Activated T-helper 1 cell treated with anti-CD3 and anti-CD28 coated beads, Interleukin-12 subunit alpha, Interleukin-12 subunit beta, Interleukin-2, Interleukin-4 antibody, amounts not matched to agents 30 ng/mL and 10 ng/mL and 1 ng/mL, durations not matched to agents 14 hours and 24 hours and 36 hours (primary cell): ENCODE data around the gene CNDP1. TPM values are rescaled to one million over a fixed set of nuclear protein-coding genes. Genes with fewer than 3 reads are reported as not detected.
A peak's percentile ranks its signal among the peaks of the same experiment; 100 is the strongest.

ENCODE experiments used
- DNase-seq: peaks from one replicate; pipeline ENCODE4 v3.0.0; 2021; ENCODE audit warnings: low spot score
- H3K27ac Mint-ChIP-seq: one replicate; pipeline ENCODE4 v1.8.0; 2021; ENCODE audit warnings: mild to moderate bottlenecking, mixed read lengths
- H3K27me3 Mint-ChIP-seq: one replicate; pipeline ENCODE4 v1.8.0; 2022; ENCODE audit warnings: mild to moderate bottlenecking, moderate library complexity, mixed read lengths; ENCODE audit not compliant: insufficient read depth
- H3K36me3 Mint-ChIP-seq: one replicate; pipeline ENCODE4 v1.8.0; 2021; ENCODE audit warnings: low read depth, mixed read lengths
- H3K4me1 Mint-ChIP-seq: one replicate; pipeline ENCODE4 v1.8.0; 2021; ENCODE audit warnings: low read depth, mixed read lengths
- H3K4me3 Mint-ChIP-seq: one replicate; pipeline ENCODE4 v1.8.0; 2021; ENCODE audit warnings: mild to moderate bottlenecking, moderate library complexity, mixed read lengths
- H3K9me3 Mint-ChIP-seq: one replicate; pipeline ENCODE4 v1.8.0; 2021; ENCODE audit warnings: mixed read lengths
- intact Hi-C: fragments of 100-400 bp; cut with micrococcal nuclease; formaldehyde crosslinking; loops from one replicate; pipeline ENCODE4 v1.15.1; 2024
- total RNA-seq: library from RNA; stranded (reverse); gene quantifications from 2 replicates; pipeline ENCODE4 v1.2.3, GENCODE V29; 2022

CNDP1 gene
- total RNA-seq, 1 donor from 2014 or later = not detected

- no peaks in the 10 kb centered on the region for H3K27me3 Mint-ChIP-seq
- H3K9me3 Mint-ChIP-seq = no peaks in the 10 kb centered on the region
- peak; percentile 65 for DNase-seq
- intact Hi-C loops = loop anchor here (1.0 to 10.0 kb wide), 5 partner anchors 98 to 512 kb away; partner anchors contain the start of gene TIMM21
- H3K4me1 Mint-ChIP-seq = peaks cover 45% of the 10 kb centered on the region
- H3K4me3 Mint-ChIP-seq = peak overlapping the region; percentile 97
- peaks cover 23% of the 10 kb centered on the region for H3K36me3 Mint-ChIP-seq
- H3K27ac Mint-ChIP-seq = peak overlapping the region; percentile 96
Observed at GRCh38 chr18:74597034-74597661, 62.8 kb downstream of the CNDP1 start.

DNA sequence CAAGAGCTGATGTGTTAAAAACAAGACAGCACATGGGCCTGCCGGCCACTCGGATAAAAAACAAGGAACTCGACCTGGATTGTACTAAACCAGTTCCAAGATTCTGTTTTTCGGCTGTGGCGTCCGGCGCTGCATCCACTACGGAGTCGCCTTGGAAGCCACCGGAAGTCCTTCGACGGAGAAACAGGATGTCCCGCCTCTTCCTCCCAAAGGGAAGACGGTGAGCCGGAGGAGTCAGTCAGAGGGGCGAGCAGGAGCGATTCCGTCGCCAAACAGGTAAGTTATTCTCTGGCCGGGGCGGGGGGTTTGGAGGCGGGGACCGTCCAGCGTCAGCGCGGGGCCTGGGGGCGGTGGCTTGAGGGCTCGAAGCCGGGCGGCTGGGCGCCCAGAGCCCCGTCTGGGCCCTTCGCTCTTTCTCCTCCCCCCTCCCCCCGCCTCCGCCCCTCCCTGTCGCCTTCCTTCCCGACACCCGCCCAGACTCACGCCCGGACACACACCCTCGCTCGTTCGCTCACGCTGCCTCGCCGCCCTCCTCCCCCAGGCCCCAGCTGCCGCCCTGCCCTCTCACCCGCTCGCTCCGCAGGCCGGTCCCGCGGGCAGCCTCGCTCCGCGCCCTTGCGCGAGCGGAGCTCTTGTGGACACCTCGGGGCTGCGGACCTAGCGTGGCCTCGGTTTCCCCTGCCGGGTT is 63.5 kb downstream of the CNDP1 start, which contains the start of gene ZNF407:
Gene ZNF407, plus strand, starts transcription at position 209 of the 688 bp plus-strand sequence. CDS start 33,150 bp downstream, outside the sequence.
- Mint-ChIP-seq H3K4me3 (peak within 1 kb of the TSS; percentile 97), H3K4me1 (peaks cover 45% of the 10 kb centered on the region), H3K9me3 (no peaks in the 10 kb centered on the region), H3K36me3 (peaks cover 20% of the 10 kb centered on the region), H3K27me3 (no peaks in the 10 kb centered on the region), H3K27ac (peak within 1 kb of the TSS; percentile 96)
- intact Hi-C loops = loop anchor here (1.0 to 10.0 kb wide), 9 partner anchors 33 to 1895 kb away; partner anchors contain the start of genes TIMM21 and TSHZ1
- DNase-seq = peak; percentile 83

GRCh38 chr18:74598350-74599001 is 64.2 kb downstream of the CNDP1 start:
- Mint-ChIP-seq H3K4me1 (peaks cover 45% of the 10 kb centered on the region), H3K9me3 (no peaks in the 10 kb centered on the region), H3K27ac (peak overlapping the region; percentile 91), H3K4me3 (peak overlapping the region; percentile 97), H3K36me3 (peaks cover 17% of the 10 kb centered on the region), H3K27me3 (no peaks in the 10 kb centered on the region)
- peak; percentile 53 for DNase-seq
- intact Hi-C loops = loop anchor here (1.0 to 10.0 kb wide), 6 partner anchors 33 to 1894 kb away; partner anchors contain the start of gene TSHZ1

GRCh38 chr18:74604361-74604760 is 70.1 kb downstream of the CNDP1 start:
- H3K9me3 Mint-ChIP-seq = no peaks in the 10 kb centered on the region
- intact Hi-C loops = no loop called here

DNA sequence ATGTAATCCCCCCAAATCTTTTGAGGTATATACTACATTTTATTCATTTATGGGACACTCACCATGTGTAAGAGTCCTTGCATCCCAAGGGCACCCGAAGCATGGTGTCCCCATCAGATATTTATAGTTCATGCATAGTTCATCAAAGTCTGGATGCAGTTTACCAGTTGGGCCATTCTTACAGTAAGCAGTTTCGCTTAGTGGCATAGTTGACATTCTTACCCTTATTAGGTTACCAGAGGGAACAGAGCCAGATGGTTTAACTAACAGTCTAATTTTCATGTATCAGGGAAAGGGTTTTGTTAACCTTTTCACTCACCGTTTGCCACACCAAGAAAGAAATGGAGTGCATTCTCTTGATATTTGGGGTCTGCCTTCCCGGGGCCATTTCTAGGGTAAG is 70.5 kb downstream of the CNDP1 start:
- intact Hi-C loops = no loop called here
- Mint-ChIP-seq H3K36me3 (peaks cover 3% of the 10 kb centered on the region), H3K27ac (no peak overlapping the region), H3K4me3 (no peak overlapping the region), H3K9me3 (no peaks in the 10 kb centered on the region), H3K27me3 (no peaks in the 10 kb centered on the region), H3K4me1 (peaks cover 11% of the 10 kb centered on the region)
- DNase-seq = no peak

More at GRCh38 chr18:74604361-74604760, 70.1 kb downstream of the CNDP1 start:
- Mint-ChIP-seq H3K36me3 (peaks cover 3% of the 10 kb centered on the region), H3K4me1 (peaks cover 13% of the 10 kb centered on the region), H3K27ac (no peak overlapping the region), H3K4me3 (no peak overlapping the region), H3K27me3 (no peaks in the 10 kb centered on the region)
- no peak for DNase-seq

- no peak overlapping the region for H3K4me3 Mint-ChIP-seq
- H3K9me3 Mint-ChIP-seq = no peaks in the 10 kb centered on the region
- no peak overlapping the region for H3K27ac Mint-ChIP-seq
- no peak for DNase-seq
- no peaks in the 10 kb centered on the region for H3K4me1 Mint-ChIP-seq
- H3K27me3 Mint-ChIP-seq = no peaks in the 10 kb centered on the region
- intact Hi-C loops = no loop called here
- no peaks in the 10 kb centered on the region for H3K36me3 Mint-ChIP-seq
Observed at GRCh38 chr18:74608681-74609080, 74.4 kb downstream of the CNDP1 start.

GRCh38 chr18:74609535-74609934 is 75.2 kb downstream of the CNDP1 start:
- no peaks in the 10 kb centered on the region for H3K4me1 Mint-ChIP-seq
- H3K27ac Mint-ChIP-seq = no peak overlapping the region
- no peak overlapping the region for H3K4me3 Mint-ChIP-seq
- DNase-seq = no peak
- H3K27me3 Mint-ChIP-seq = no peaks in the 10 kb centered on the region
- intact Hi-C loops = no loop called here
- H3K36me3 Mint-ChIP-seq = no peaks in the 10 kb centered on the region
- H3K9me3 Mint-ChIP-seq = no peaks in the 10 kb centered on the region

GRCh38 chr18:74610051-74610615 is 75.8 kb downstream of the CNDP1 start:
- H3K4me1 Mint-ChIP-seq = no peaks in the 10 kb centered on the region
- H3K36me3 Mint-ChIP-seq = no peaks in the 10 kb centered on the region
- no peaks in the 10 kb centered on the region for H3K27me3 Mint-ChIP-seq
- no peak overlapping the region for H3K4me3 Mint-ChIP-seq
- H3K9me3 Mint-ChIP-seq = no peaks in the 10 kb centered on the region
- DNase-seq = no peak
- no peak overlapping the region for H3K27ac Mint-ChIP-seq
- intact Hi-C loops = no loop called here

GRCh38 chr18:74610860-74611259 is 76.6 kb downstream of the CNDP1 start:
- H3K27me3 Mint-ChIP-seq = no peaks in the 10 kb centered on the region
- no peaks in the 10 kb centered on the region for H3K36me3 Mint-ChIP-seq
- intact Hi-C loops = no loop called here
- no peaks in the 10 kb centered on the region for H3K9me3 Mint-ChIP-seq
- H3K27ac Mint-ChIP-seq = no peak overlapping the region
- DNase-seq = no peak
- no peaks in the 10 kb centered on the region for H3K4me1 Mint-ChIP-seq
- no peak overlapping the region for H3K4me3 Mint-ChIP-seq

- Mint-ChIP-seq H3K4me1 (no peaks in the 10 kb centered on the region), H3K27me3 (no peaks in the 10 kb centered on the region), H3K9me3 (no peaks in the 10 kb centered on the region), H3K36me3 (no peaks in the 10 kb centered on the region), H3K4me3 (no peak overlapping the region), H3K27ac (no peak overlapping the region)
- intact Hi-C loops = no loop called here
- DNase-seq = no peak
Observed at GRCh38 chr18:74611765-74612164, 77.5 kb downstream of the CNDP1 start.

GRCh38 chr18:74613381-74613780 is 79.1 kb downstream of the CNDP1 start:
- no peaks in the 10 kb centered on the region for H3K4me1 Mint-ChIP-seq
- intact Hi-C loops = no loop called here
- no peak overlapping the region for H3K27ac Mint-ChIP-seq
- H3K9me3 Mint-ChIP-seq = no peaks in the 10 kb centered on the region
- DNase-seq = no peak
- H3K27me3 Mint-ChIP-seq = no peaks in the 10 kb centered on the region
- H3K4me3 Mint-ChIP-seq = no peak overlapping the region
- H3K36me3 Mint-ChIP-seq = no peaks in the 10 kb centered on the region

DNA sequence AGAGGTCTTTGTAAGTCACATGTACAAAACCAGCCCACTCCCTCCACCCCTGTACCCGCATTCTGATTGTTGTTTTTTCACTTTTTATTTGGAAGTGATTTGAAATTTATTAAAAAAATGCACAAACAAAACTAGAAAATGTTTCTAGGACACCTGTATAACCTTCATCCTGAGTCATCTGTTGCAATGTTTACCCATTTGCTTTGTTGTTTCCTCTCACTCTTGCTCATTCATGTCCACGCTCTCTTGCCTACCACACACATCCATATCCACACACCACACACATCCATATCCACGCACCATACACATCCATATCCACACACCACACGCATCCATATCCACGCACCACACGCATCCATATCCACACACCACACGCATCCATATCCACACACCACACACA is 82.2 kb downstream of the CNDP1 start:
- Mint-ChIP-seq H3K27me3 (peaks cover 2% of the 10 kb centered on the region), H3K4me1 (no peaks in the 10 kb centered on the region), H3K4me3 (no peak overlapping the region), H3K9me3 (no peaks in the 10 kb centered on the region), H3K27ac (no peak overlapping the region), H3K36me3 (no peaks in the 10 kb centered on the region)
- intact Hi-C loops = no loop called here
- no peak for DNase-seq

GRCh38 chr18:74617486-74617885 is 83.2 kb downstream of the CNDP1 start:
- H3K4me3 Mint-ChIP-seq = no peak overlapping the region
- no peak for DNase-seq
- no peaks in the 10 kb centered on the region for H3K4me1 Mint-ChIP-seq
- no peak overlapping the region for H3K27ac Mint-ChIP-seq
- H3K9me3 Mint-ChIP-seq = no peaks in the 10 kb centered on the region
- intact Hi-C loops = no loop called here
- no peaks in the 10 kb centered on the region for H3K36me3 Mint-ChIP-seq
- H3K27me3 Mint-ChIP-seq = peaks cover 2% of the 10 kb centered on the region
